Body of pancreas (tissue), 4 donors: Measurements from ENCODE around the gene ACTR1A. TPM values are rescaled to one million over a fixed set of nuclear protein-coding genes. Genes with fewer than 3 reads are reported as not detected.

Experiments used
- ATAC-seq: fragments of 150-250 bp; one replicate; pipeline ENCODE4 v1.9.1; 2016
- DNase-seq, 4 donors: peaks; one replicate each; pipeline ENCODE4 v3.0.0-alpha.2; 2019
- H3K27ac ChIP-seq, 4 donors: fragments of 200-600 bp; sonication (generic); 1 replicate in 3 of 4; 2 replicates in 1 of 4; pipeline versions ENCODE4 v1.5.1 to v1.6.1; 2016 to 2019; ENCODE audit warnings: mild to moderate bottlenecking in 1 of 4, mixed read lengths in 1 of 4, moderate library complexity in 1 of 4
- H3K27me3 ChIP-seq, 2 donors: fragments of 200-600 bp; sonication (generic); one replicate each; pipeline ENCODE4 v1.6.0; 2016; ENCODE audit warnings: mild to moderate bottlenecking in 1 of 2
- H3K36me3 ChIP-seq, 2 donors: fragments of 200-600 bp; sonication (generic); replicated peaks in 1 of 2; 2 replicates each; pipeline ENCODE4 v1.5.1; 2016; ENCODE audit warnings: low read depth in 2 of 2; ENCODE audit not compliant: insufficient read depth in 1 of 2
- H3K4me1 ChIP-seq: fragments of 200-600 bp; sonication (generic); one replicate; pipeline ENCODE4 v1.6.0; 2016
- H3K4me3 ChIP-seq, 2 donors: fragments of 200-600 bp; sonication (generic); 1 replicate in 1 of 2; 2 replicates in 1 of 2; pipeline ENCODE4 v1.5.1; 2016 to 2019
- H3K9me3 ChIP-seq, 3 donors: fragments of 200-600 bp; sonication (generic); 1 replicate in 2 of 3; 2 replicates in 1 of 3; pipeline ENCODE4 v1.5.1; 2016
- POLR2A ChIP-seq, 3 donors: fragments of 450-650 bp; IDR thresholded peaks; one replicate each; pipeline ENCODE4 v1.6.1; 2016; ENCODE audit warnings: antibody characterized with exemption in 3 of 3, mild to moderate bottlenecking in 2 of 3
- WGBS, 2 donors: methylation state at CpG; one replicate each; pipeline ENCODE4 v1.1.5; 2017; 5-methylcytosine and 5-hydroxymethylcytosine counted together
- intact Hi-C: fragments of 100-400 bp; cut with DNase I; formaldehyde crosslinking; loops from one replicate; pipeline ENCODE4 v1.15.1; 2023
- total RNA-seq, 2 donors: library from RNA; depleted of rRNA; stranded (reverse); fragments of >200 nt; gene quantifications; one replicate each; pipeline ENCODE4 v1.1.0, GENCODE V29; 2016
- TF ChIP-seq, protein P1 (sequence below), 7 experiments: fragments of 450-650 bp in 4 of 7; fragments of 200-600 bp in 3 of 7; sonication (generic) in 3 of 7; IDR thresholded peaks; one replicate each; pipeline ENCODE4 v1.5.1; 2016 to 2019; ENCODE audit warnings: antibody characterized with exemption in 7 of 7

The ACTR1A gene
- total RNA-seq, 2 donors from 2014 or later, result 35.5 to 55.0 TPM

DNA sequence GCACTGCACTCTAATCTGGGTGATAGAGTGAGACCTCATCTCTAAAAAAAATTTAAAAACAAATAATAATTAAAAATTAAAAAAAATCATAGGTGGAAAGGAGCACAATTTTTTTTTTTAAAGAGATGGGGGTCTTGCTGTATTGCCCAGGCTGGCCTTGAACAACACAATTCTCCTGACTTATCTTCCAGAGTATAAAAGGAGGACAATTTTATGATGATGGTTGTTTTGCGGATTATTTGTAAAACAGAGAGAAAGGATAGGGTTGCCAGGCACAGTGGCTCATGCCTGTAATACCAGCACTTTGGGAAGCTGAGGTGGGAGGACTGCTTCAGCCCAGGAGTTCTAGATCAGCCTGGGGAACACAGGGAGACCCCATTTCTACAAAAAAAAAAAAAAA is 5.0 kb downstream of the ACTR1A start:
- ATAC-seq (no peak), DNase-seq (no peak)
- Histone ChIP-seq H3K27me3 (no peaks in the 10 kb centered on the region), H3K27ac (no peak overlapping the region), H3K4me3 (no peak overlapping the region), H3K9me3 (no peaks in the 10 kb centered on the region), H3K36me3 (no peaks in the 10 kb centered on the region), H3K4me1 (peaks cover 31% of the 10 kb centered on the region)
- no peak for TF ChIP-seq POLR2A (IDR thresholded peaks at IDR 0.05)
- TF ChIP-seq, protein P1, sequence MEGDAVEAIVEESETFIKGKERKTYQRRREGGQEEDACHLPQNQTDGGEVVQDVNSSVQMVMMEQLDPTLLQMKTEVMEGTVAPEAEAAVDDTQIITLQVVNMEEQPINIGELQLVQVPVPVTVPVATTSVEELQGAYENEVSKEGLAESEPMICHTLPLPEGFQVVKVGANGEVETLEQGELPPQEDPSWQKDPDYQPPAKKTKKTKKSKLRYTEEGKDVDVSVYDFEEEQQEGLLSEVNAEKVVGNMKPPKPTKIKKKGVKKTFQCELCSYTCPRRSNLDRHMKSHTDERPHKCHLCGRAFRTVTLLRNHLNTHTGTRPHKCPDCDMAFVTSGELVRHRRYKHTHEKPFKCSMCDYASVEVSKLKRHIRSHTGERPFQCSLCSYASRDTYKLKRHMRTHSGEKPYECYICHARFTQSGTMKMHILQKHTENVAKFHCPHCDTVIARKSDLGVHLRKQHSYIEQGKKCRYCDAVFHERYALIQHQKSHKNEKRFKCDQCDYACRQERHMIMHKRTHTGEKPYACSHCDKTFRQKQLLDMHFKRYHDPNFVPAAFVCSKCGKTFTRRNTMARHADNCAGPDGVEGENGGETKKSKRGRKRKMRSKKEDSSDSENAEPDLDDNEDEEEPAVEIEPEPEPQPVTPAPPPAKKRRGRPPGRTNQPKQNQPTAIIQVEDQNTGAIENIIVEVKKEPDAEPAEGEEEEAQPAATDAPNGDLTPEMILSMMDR (IDR thresholded peaks at IDR 0.05), result no peak
- intact Hi-C loops, result no loop called here
- WGBS, 2 donors, result 80 to 87% methylated on average over 1 of the region's 1 CpG

DNA sequence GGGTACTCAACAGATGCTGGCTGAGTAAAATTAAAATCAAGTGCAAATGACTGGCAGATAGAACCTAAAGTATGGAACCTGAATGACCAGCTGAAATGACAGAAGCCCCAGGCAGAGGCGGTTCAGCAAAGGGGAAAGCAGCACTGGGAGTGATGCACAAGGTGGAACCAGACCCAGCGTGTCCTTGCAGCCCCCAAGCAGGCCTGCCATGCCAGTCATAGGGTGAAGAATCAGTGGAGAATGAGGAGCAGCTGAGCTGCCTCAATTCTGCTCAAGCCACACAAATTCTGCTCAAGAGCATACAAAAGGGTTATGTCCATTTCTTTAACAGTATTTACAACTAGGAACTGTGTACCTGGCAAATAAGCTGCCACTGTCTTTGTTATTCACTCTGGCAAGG is 8.7 kb downstream of the ACTR1A start:
- Histone ChIP-seq H3K9me3 (no peaks in the 10 kb centered on the region), H3K27me3 (no peaks in the 10 kb centered on the region), H3K4me3 (no peak overlapping the region), H3K27ac (peak overlapping the region in 3 of 4 donors; percentile 34 to 59 (median 46)), H3K36me3 (peaks cover 3 to 6% of the 10 kb centered on the region in 2 donors), H3K4me1 (peaks cover 25% of the 10 kb centered on the region)
- no peak for TF ChIP-seq POLR2A (IDR thresholded peaks at IDR 0.05)
- TF ChIP-seq, protein P1 (IDR thresholded peaks at IDR 0.05), result no peak
- WGBS, 2 donors, result 90 to 92% methylated on average over 2 of the region's 2 CpGs
- DNase-seq (no peak), ATAC-seq (no peak)
- intact Hi-C loops, result no loop called here

DNA sequence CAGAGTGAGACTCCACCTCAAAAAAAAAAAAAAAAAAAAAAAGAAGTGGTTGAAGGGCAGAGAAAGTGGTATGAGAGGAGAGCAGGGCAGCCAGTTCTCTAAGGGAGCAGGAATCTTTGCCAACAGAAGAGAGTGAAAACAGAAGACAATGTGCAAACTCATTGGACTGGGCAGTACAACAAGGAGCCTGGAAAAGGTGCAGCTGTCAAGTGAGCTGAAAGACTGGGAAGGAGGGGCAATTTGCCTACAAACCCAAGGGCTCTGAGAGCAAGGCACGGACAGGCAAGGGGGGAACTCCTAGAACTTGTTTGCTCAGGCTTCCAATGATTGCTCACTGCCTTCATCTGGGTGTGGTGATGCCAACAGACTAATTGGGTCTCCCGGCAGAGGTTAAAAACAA is 9.5 kb downstream of the ACTR1A start:
- Histone ChIP-seq H3K36me3 (peaks cover 11 to 14% of the 10 kb centered on the region in 2 donors), H3K4me3 (no peak overlapping the region), H3K27me3 (no peaks in the 10 kb centered on the region), H3K27ac (peak overlapping the region; percentile 34 to 59 (median 44)), H3K9me3 (no peaks in the 10 kb centered on the region), H3K4me1 (peaks cover 25% of the 10 kb centered on the region)
- intact Hi-C loops, result no loop called here
- 17 to 22% methylated on average over 2 of the region's 2 CpGs for WGBS, 2 donors
- TF ChIP-seq POLR2A (IDR thresholded peaks at IDR 0.05), result no peak
- TF ChIP-seq, protein P1 (IDR thresholded peaks at IDR 0.05), result no peak
- ATAC-seq (peak; percentile 90), DNase-seq (peak; percentile 63 to 84 (median 73))

DNA sequence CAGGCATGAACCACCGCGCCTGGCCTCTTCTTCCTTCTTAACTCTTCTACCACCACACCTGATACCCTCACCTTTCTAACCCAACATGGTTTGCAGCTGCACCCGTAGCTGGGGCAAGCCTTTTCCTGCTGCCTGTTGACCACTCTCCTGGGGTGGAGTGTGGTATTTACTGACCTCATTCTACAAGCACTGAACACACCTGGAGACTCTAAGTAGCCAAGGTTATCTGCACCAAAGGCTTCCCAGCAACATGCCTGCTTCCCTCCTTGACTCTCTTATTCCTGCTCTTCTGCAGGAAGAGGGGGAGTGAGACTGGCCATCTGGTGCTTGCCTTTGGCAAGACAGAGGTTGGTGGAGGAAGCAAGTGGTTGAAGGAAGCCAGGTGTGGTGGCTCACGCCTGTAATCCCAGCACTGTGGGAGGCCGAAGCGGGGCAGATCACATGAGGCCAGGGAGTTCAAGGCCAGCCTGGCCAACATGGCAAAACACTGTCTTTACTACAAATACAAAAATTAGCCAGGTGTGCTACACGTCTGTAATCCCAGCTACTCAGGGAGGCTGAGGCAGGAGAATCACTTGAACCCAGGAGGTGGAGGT is 10.1 kb downstream of the ACTR1A start:
- Histone ChIP-seq H3K4me3 (no peak overlapping the region), H3K27ac (peak overlapping the region; percentile 43 to 59 (median 46)), H3K36me3 (peaks cover 13 to 16% of the 10 kb centered on the region in 2 donors), H3K9me3 (no peaks in the 10 kb centered on the region), H3K4me1 (peaks cover 25% of the 10 kb centered on the region), H3K27me3 (no peaks in the 10 kb centered on the region)
- 67 to 71% methylated on average over 7 of the region's 7 CpGs for WGBS, 2 donors
- TF ChIP-seq POLR2A (IDR thresholded peaks at IDR 0.05), result no peak
- TF ChIP-seq, protein P1 (IDR thresholded peaks at IDR 0.05), result no peak
- ATAC-seq, result peak; percentile 18
- DNase-seq, result no peak
- intact Hi-C loops, result no loop called here

DNA sequence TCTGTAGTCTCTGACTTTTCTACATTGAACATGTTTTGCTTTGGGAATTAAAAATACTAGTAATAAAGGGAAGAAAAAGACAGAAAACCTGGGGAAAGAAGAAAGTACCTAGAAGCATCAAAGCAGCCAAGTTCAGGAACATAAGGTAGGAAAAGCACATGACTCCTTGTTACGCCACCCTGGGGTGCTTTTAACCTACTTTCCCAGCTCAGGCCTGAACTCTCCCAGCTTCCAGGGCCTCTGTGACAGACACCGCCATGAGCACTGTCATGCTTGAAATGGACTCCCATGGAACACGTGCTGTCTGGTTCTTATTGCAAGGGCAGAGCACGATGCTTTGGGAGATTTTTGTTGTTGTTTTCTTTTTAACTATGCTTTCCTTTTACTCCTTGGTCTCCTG is 11.4 kb downstream of the ACTR1A start:
- Histone ChIP-seq H3K27ac (no peak overlapping the region), H3K36me3 (peaks cover 16 to 24% of the 10 kb centered on the region in 2 donors), H3K27me3 (no peaks in the 10 kb centered on the region), H3K4me3 (no peak overlapping the region), H3K4me1 (peaks cover 25% of the 10 kb centered on the region), H3K9me3 (no peaks in the 10 kb centered on the region)
- TF ChIP-seq POLR2A (IDR thresholded peaks at IDR 0.05), result no peak
- TF ChIP-seq, protein P1 (IDR thresholded peaks at IDR 0.05), result no peak
- DNase-seq, result no peak
- intact Hi-C loops, result no loop called here
- 82 to 84% methylated on average over 4 of the region's 4 CpGs for WGBS, 2 donors
- no peak for ATAC-seq
